22Rv1 (cell line): ENCODE results near the gene THSD4.

Experiments
- ZFX ChIP-seq: fragments of 450-650 bp; IDR thresholded peaks from 2 replicates; pipeline ENCODE4 v1.6.1; 2017; ENCODE audit warnings: antibody characterized with exemption, borderline replicate concordance
- TF ChIP-seq, protein P1 (sequence below): fragments of 450-650 bp; IDR thresholded peaks from 2 replicates; pipeline ENCODE4 v1.5.1; 2017; ENCODE audit warnings: mild to moderate bottlenecking

DNA sequence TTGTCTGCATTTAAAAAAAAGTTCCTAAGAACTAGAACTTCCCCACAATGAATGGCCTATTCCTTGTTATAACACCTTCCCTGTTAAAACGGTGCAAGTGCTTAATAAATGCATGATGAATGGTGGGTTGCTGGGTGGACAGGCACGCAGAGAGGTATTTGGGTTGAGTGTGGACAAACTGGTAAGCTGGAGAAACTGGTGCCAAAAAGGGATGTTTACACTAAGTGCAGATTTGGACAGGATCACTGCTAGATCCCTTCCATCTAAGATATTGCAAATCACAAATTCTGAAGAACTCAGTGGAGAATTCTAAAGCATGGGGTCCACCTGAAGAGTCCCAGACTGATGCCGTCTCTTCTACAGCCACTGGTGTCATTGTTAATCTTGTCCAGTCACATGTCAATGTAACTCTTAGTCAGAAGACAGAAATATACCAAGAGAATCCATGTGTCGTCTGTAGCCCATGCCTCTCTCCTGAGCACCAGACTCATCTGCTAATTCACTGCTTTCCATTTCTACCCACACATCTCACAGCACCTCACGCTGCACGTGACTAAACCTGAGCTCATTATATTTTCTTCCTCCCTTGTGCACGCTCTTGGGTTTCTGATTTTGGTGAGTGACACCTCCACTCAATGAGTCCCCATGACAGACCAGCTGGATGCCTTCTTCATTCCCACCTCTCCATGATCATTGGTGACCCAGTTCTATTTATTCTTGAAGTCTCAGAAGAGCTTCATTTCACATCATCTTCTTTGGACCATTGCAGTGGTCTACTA lies 328.9 kb downstream of the THSD4 start:
- TF ChIP-seq, protein P1, sequence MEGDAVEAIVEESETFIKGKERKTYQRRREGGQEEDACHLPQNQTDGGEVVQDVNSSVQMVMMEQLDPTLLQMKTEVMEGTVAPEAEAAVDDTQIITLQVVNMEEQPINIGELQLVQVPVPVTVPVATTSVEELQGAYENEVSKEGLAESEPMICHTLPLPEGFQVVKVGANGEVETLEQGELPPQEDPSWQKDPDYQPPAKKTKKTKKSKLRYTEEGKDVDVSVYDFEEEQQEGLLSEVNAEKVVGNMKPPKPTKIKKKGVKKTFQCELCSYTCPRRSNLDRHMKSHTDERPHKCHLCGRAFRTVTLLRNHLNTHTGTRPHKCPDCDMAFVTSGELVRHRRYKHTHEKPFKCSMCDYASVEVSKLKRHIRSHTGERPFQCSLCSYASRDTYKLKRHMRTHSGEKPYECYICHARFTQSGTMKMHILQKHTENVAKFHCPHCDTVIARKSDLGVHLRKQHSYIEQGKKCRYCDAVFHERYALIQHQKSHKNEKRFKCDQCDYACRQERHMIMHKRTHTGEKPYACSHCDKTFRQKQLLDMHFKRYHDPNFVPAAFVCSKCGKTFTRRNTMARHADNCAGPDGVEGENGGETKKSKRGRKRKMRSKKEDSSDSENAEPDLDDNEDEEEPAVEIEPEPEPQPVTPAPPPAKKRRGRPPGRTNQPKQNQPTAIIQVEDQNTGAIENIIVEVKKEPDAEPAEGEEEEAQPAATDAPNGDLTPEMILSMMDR, result no peak
- no peak for TF ChIP-seq ZFX
